ENCODE data around the gene SPDYE8. TPM values are rescaled to one million over a fixed set of nuclear protein-coding genes. Genes with fewer than 3 reads are reported as not detected.
"Not testable (repeated sequence)": the region's sequence is repeated elsewhere in the genome, so short reads cannot be mapped to it uniquely, and the experiment has no call there.

SPDYE8 gene
- total RNA-seq (not detected), polyA plus RNA-seq (not detected)
- long read RNA-seq, donor 1, partial matches to known transcripts: 0 of 1 reads
- long read RNA-seq, donor 1, other reads (novel, unspliced or antisense): 1 of 1 reads
- long read RNA-seq, donor 2: 0 reads
- long read RNA-seq, donor 3: 0 reads
- long read RNA-seq, donor 4, partial matches to known transcripts: 0 of 1 reads
- long read RNA-seq, donor 4, other reads (novel, unspliced or antisense): 1 of 1 reads

- DNase-seq; H3K4me1 ChIP-seq (ENCODE audit: control insufficient read depth, insufficient read depth, low read length); ATAC-seq; H3K9me3 ChIP-seq (ENCODE audit: control insufficient read depth, low read length); intact Hi-C loops (cut with DNase I); H3K4me3 ChIP-seq (ENCODE audit: low read length); H3K27ac ChIP-seq (ENCODE audit: low read length); H3K27me3 ChIP-seq (ENCODE audit: control insufficient read depth, insufficient read depth): not testable (repeated sequence)
- WGBS: no CpG with 5 or more reads among the region's 8 CpGs
Measured at GRCh38 chr7:73029666-73030065, at the start of gene SPDYE8. Gene SPDYE8, minus strand, starts transcription at chr7:73029766. Its CDS starts 1,800 bp downstream, at chr7:73027966.

- DNase-seq; H3K4me3 ChIP-seq (ENCODE audit: low read length); H3K27me3 ChIP-seq (ENCODE audit: control insufficient read depth, insufficient read depth); H3K4me1 ChIP-seq (ENCODE audit: control insufficient read depth, insufficient read depth, low read length); intact Hi-C loops (cut with DNase I); ATAC-seq; H3K27ac ChIP-seq (ENCODE audit: low read length); H3K9me3 ChIP-seq (ENCODE audit: control insufficient read depth, low read length): not testable (repeated sequence)
- WGBS: no CpG with 5 or more reads among the region's 8 CpGs
Measured at GRCh38 chr7:73057811-73058210, 28.2 kb upstream of the SPDYE8 start, which contains the start of gene SPDYE11. Gene SPDYE11, minus strand, starts transcription at chr7:73057911. Its CDS starts 1,800 bp downstream, at chr7:73056111.

GRCh38 chr7:73006491-73006890 is 23.1 kb downstream of the SPDYE8 start:
- WGBS: 23% methylated on average over 10 of the region's 10 CpGs
- peak overlapping the region; percentile 20 for H3K4me3 ChIP-seq (ENCODE audit: low read length)

GRCh38 chr7:73005693-73006447 is 23.7 kb downstream of the SPDYE8 start:
- Histone ChIP-seq H3K4me3 (ENCODE audit: low read length) (peak overlapping the region; percentile 66), H3K27ac (ENCODE audit: low read length) (peak overlapping the region; percentile 96)
- H3K9me3 ChIP-seq (ENCODE audit: control insufficient read depth, low read length); H3K4me1 ChIP-seq (ENCODE audit: control insufficient read depth, insufficient read depth, low read length); H3K27me3 ChIP-seq (ENCODE audit: control insufficient read depth, insufficient read depth); intact Hi-C loops (cut with DNase I): not testable (repeated sequence)
- WGBS: under 1% methylated on average over 46 of the region's 66 CpGs
- ATAC-seq (peak; percentile 98 to 99), DNase-seq (peak; percentile 87 to 94 (median 93))

More at GRCh38 chr7:73006491-73006890, 23.1 kb downstream of the SPDYE8 start:
- H3K9me3 ChIP-seq (ENCODE audit: control insufficient read depth, low read length); H3K4me1 ChIP-seq (ENCODE audit: control insufficient read depth, insufficient read depth, low read length); H3K27me3 ChIP-seq (ENCODE audit: control insufficient read depth, insufficient read depth); ATAC-seq; intact Hi-C loops (cut with DNase I); H3K27ac ChIP-seq (ENCODE audit: low read length): not testable (repeated sequence)
- DNase-seq: peak; percentile 16 to 32 (median 29)

GRCh38 chr7:73005356-73005692 is 24.2 kb downstream of the SPDYE8 start:
- WGBS: 0% methylated on average over 15 of the region's 30 CpGs
- Histone ChIP-seq H3K4me3 (ENCODE audit: low read length) (peak overlapping the region; percentile 66), H3K27ac (ENCODE audit: low read length) (peak overlapping the region; percentile 96)
- H3K4me1 ChIP-seq (ENCODE audit: control insufficient read depth, insufficient read depth, low read length); intact Hi-C loops (cut with DNase I); H3K27me3 ChIP-seq (ENCODE audit: control insufficient read depth, insufficient read depth); H3K9me3 ChIP-seq (ENCODE audit: control insufficient read depth, low read length): not testable (repeated sequence)
- peak; percentile 98 for ATAC-seq
- peak; percentile 85 to 95 (median 90) for DNase-seq

GRCh38 chr7:72997887-72998468 is 31.6 kb downstream of the SPDYE8 start:
- H3K27ac ChIP-seq (ENCODE audit: low read length); H3K9me3 ChIP-seq (ENCODE audit: control insufficient read depth, low read length); H3K27me3 ChIP-seq (ENCODE audit: control insufficient read depth, insufficient read depth); intact Hi-C loops (cut with DNase I); H3K4me3 ChIP-seq (ENCODE audit: low read length); H3K4me1 ChIP-seq (ENCODE audit: control insufficient read depth, insufficient read depth, low read length); DNase-seq: not testable (repeated sequence)
- no CpG with 5 or more reads among the region's 11 CpGs for WGBS
- ATAC-seq: peak in 1 of 2 donors; percentile 51

GRCh38 chr7:72997447-72997846 is 32.1 kb downstream of the SPDYE8 start:
- H3K27ac ChIP-seq (ENCODE audit: low read length); H3K4me3 ChIP-seq (ENCODE audit: low read length); H3K27me3 ChIP-seq (ENCODE audit: control insufficient read depth, insufficient read depth); H3K4me1 ChIP-seq (ENCODE audit: control insufficient read depth, insufficient read depth, low read length); intact Hi-C loops (cut with DNase I); H3K9me3 ChIP-seq (ENCODE audit: control insufficient read depth, low read length): not testable (repeated sequence)
- ATAC-seq (peak; percentile 29 to 49), DNase-seq (peak in 1 of 3 donors; percentile 6)
- 61% methylated on average over 4 of the region's 8 CpGs for WGBS

- H3K4me3 ChIP-seq (ENCODE audit: low read length); H3K9me3 ChIP-seq (ENCODE audit: control insufficient read depth, low read length); ATAC-seq; intact Hi-C loops (cut with DNase I); H3K27me3 ChIP-seq (ENCODE audit: control insufficient read depth, insufficient read depth); H3K4me1 ChIP-seq (ENCODE audit: control insufficient read depth, insufficient read depth, low read length); H3K27ac ChIP-seq (ENCODE audit: low read length): not testable (repeated sequence)
- 98% methylated on average over 8 of the region's 8 CpGs for WGBS
- peak in 1 of 3 donors; percentile 1 for DNase-seq
Measured at GRCh38 chr7:72995484-72995883, 34.1 kb downstream of the SPDYE8 start.

- H3K27me3 ChIP-seq (ENCODE audit: control insufficient read depth, insufficient read depth); intact Hi-C loops (cut with DNase I); H3K4me3 ChIP-seq (ENCODE audit: low read length); H3K4me1 ChIP-seq (ENCODE audit: control insufficient read depth, insufficient read depth, low read length); H3K9me3 ChIP-seq (ENCODE audit: control insufficient read depth, low read length); H3K27ac ChIP-seq (ENCODE audit: low read length): not testable (repeated sequence)
- ATAC-seq (peak; percentile 96), DNase-seq (peak; percentile 70 to 87 (median 82))
- 19% methylated on average over 10 of the region's 14 CpGs for WGBS
Measured at GRCh38 chr7:72990146-72990913, 39.2 kb downstream of the SPDYE8 start.

GRCh38 chr7:72982084-72982483 is 47.5 kb downstream of the SPDYE8 start:
- 96% methylated on average over 3 of the region's 11 CpGs for WGBS
- H3K4me1 ChIP-seq (ENCODE audit: control insufficient read depth, insufficient read depth, low read length); intact Hi-C loops (cut with DNase I); H3K4me3 ChIP-seq (ENCODE audit: low read length); H3K9me3 ChIP-seq (ENCODE audit: control insufficient read depth, low read length); H3K27ac ChIP-seq (ENCODE audit: low read length); ATAC-seq; H3K27me3 ChIP-seq (ENCODE audit: control insufficient read depth, insufficient read depth); DNase-seq: not testable (repeated sequence)

Measured in right cardiac atrium (tissue), 5 donors.